Calu3 (cell line): ENCODE data around the gene MT1E. TPM values are rescaled to one million over a fixed set of nuclear protein-coding genes. Genes with fewer than 3 reads are reported as not detected.

Experiments used
- BruUV-seq: library from RNA; stranded (reverse); fragments of 400-500 nt; replicated peaks from 2 replicates; lab custom pipeline; 2021; lab: Mats Ljungman, UMichigan
- CTCF ChIA-PET: fragments of 300-600 bp; sonication (Branson Sonifier 250); formaldehyde crosslinking; loops from one replicate; lab custom pipeline; 2022; ENCODE audit warnings: antibody characterized with exemption; lab: Charles Lee
- DNase-seq: peaks from one replicate; pipeline ENCODE4 v3.0.0; 2022
- H3K27ac Mint-ChIP-seq: one replicate; pipeline ENCODE4 v1.8.0; 2022; ENCODE audit warnings: mixed read lengths; ENCODE audit not compliant: unreplicated experiment
- H3K27me3 Mint-ChIP-seq: one replicate; pipeline ENCODE4 v1.8.0; 2022; ENCODE audit warnings: mixed read lengths; ENCODE audit not compliant: unreplicated experiment
- H3K36me3 Mint-ChIP-seq: one replicate; pipeline ENCODE4 v1.8.0; 2022; ENCODE audit warnings: mild to moderate bottlenecking, moderate library complexity, mixed read lengths; ENCODE audit not compliant: insufficient read depth, unreplicated experiment
- H3K4me1 Mint-ChIP-seq: one replicate; pipeline ENCODE4 v1.8.0; 2022; ENCODE audit warnings: mild to moderate bottlenecking, low read depth, mixed read lengths; ENCODE audit not compliant: unreplicated experiment
- H3K4me3 Mint-ChIP-seq: one replicate; pipeline ENCODE4 v1.8.0; 2022; ENCODE audit warnings: mild to moderate bottlenecking, low read depth, moderate library complexity, mixed read lengths; ENCODE audit not compliant: unreplicated experiment
- H3K9me3 Mint-ChIP-seq: one replicate; pipeline ENCODE4 v1.8.0; 2022; ENCODE audit warnings: low read depth, mixed read lengths; ENCODE audit not compliant: unreplicated experiment
- intact Hi-C: fragments of 100-400 bp; cut with micrococcal nuclease; formaldehyde crosslinking; loops from one replicate; pipeline ENCODE4 v1.10.0; 2022; ENCODE audit not compliant: unreplicated experiment
- total RNA-seq: library from RNA; stranded (reverse); gene quantifications from 2 replicates; pipeline ENCODE4 v1.2.3, GENCODE V29; 2022
- TF ChIP-seq, protein P1 (sequence below): fragments of 200-600 bp; IDR thresholded peaks from one replicate; pipeline ENCODE4 v1.8.0; 2022; ENCODE audit warnings: antibody characterized with exemption; ENCODE audit not compliant: unreplicated experiment

The MT1E gene
- total RNA-seq, 1 experiment from 2014 or later = not detected

DNA sequence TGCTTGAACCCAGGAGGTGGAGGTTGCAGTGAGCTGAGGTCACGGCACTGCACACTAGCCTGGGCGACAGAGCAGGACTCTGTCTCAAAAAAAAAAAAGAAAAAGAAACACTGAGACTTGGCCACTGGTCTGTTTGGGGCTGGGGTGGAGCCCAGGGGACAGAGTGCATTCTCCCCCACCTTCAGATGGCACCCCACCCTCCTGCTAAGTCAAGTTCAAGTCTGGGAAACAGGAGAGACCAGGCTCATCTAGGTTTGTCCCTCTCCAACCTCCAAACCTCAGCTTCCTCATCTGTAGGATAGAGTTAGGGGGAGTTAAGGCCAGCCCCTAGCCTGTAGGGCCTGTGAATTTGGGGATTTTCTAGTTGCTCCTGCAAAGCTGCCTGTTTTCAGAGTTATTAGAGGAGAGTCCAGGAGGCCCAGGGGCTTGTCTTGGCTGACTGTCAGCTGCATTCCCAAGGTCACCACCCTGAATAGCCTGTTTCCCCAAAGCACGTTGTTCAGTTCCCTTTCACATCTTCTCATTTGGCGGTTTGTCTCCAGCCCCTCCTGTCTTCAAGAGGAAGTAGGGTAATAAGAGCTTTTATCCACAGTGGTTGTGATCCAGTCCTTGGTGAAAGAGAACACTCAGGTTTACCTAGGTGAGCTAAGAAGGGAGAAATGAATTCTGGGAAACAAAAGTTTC lies 34.1 kb upstream of the MT1E start:
- no TSS peak for BruUV-seq
- no peaks in the 10 kb centered on the region for H3K9me3 Mint-ChIP-seq
- no peak overlapping the region for H3K27ac Mint-ChIP-seq
- peaks cover 67% of the 10 kb centered on the region for H3K27me3 Mint-ChIP-seq
- H3K4me1 Mint-ChIP-seq = no peaks in the 10 kb centered on the region
- no peak overlapping the region for H3K4me3 Mint-ChIP-seq
- H3K36me3 Mint-ChIP-seq = no peaks in the 10 kb centered on the region
- CTCF ChIA-PET = interaction anchor here (0.6 to 0.9 kb wide), 2 partner anchors 62 to 298 kb away, joined by 3 to 7 read pairs; no protein-coding TSS in a partner anchor
- TF ChIP-seq, protein P1, sequence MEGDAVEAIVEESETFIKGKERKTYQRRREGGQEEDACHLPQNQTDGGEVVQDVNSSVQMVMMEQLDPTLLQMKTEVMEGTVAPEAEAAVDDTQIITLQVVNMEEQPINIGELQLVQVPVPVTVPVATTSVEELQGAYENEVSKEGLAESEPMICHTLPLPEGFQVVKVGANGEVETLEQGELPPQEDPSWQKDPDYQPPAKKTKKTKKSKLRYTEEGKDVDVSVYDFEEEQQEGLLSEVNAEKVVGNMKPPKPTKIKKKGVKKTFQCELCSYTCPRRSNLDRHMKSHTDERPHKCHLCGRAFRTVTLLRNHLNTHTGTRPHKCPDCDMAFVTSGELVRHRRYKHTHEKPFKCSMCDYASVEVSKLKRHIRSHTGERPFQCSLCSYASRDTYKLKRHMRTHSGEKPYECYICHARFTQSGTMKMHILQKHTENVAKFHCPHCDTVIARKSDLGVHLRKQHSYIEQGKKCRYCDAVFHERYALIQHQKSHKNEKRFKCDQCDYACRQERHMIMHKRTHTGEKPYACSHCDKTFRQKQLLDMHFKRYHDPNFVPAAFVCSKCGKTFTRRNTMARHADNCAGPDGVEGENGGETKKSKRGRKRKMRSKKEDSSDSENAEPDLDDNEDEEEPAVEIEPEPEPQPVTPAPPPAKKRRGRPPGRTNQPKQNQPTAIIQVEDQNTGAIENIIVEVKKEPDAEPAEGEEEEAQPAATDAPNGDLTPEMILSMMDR = no peak
- intact Hi-C loops = no loop called here
- no peak for DNase-seq

DNA sequence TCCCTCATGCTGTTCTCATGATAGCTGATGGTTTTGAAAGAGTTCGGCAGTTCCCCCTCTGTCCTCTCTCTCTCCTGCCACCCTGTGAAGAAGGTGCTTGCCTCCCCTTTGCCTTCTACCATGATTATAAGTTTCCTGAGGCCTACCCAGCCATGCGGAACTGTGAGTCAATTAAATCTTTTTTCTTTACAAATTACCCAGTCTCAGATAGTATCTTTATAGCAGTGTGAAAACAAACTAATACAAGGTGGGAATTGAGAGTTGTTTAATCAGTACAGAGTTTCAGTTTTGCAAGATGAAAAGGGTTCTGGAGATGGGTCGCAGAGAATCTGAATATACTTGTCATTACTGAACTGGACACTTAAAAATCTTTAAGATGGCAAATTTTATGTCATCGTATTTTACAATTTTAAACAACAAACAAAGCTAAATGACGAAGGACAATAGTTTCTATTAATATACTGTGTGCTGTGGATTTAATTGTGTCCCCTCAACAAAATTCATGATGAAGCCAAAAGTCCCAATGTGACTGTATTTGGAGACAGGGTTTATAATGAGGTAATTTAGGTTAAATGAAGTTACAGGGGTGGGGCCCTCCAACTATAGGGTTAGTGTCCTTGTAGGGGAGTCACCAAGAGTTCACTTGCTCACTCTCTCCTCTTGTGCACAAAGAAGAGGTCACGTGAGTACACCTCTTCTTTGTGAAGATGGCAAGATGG lies 31.8 kb upstream of the MT1E start:
- no peak for DNase-seq
- Mint-ChIP-seq H3K9me3 (no peaks in the 10 kb centered on the region), H3K27ac (no peak overlapping the region), H3K36me3 (no peaks in the 10 kb centered on the region), H3K4me3 (no peak overlapping the region), H3K4me1 (no peaks in the 10 kb centered on the region), H3K27me3 (peaks cover 63% of the 10 kb centered on the region)
- intact Hi-C loops = no loop called here
- BruUV-seq = no TSS peak
- TF ChIP-seq, protein P1 = no peak
- CTCF ChIA-PET = no interaction called here

- intact Hi-C loops = no loop called here
- Mint-ChIP-seq H3K27ac (no peak overlapping the region), H3K4me3 (no peak overlapping the region), H3K4me1 (no peaks in the 10 kb centered on the region), H3K9me3 (no peaks in the 10 kb centered on the region), H3K27me3 (peaks cover 58% of the 10 kb centered on the region), H3K36me3 (no peaks in the 10 kb centered on the region)
- CTCF ChIA-PET = no interaction called here
- BruUV-seq = no TSS peak
- TF ChIP-seq, protein P1 = no peak
- no peak for DNase-seq
Measured at GRCh38 chr16:56594292-56594619, 31.3 kb upstream of the MT1E start.

DNA sequence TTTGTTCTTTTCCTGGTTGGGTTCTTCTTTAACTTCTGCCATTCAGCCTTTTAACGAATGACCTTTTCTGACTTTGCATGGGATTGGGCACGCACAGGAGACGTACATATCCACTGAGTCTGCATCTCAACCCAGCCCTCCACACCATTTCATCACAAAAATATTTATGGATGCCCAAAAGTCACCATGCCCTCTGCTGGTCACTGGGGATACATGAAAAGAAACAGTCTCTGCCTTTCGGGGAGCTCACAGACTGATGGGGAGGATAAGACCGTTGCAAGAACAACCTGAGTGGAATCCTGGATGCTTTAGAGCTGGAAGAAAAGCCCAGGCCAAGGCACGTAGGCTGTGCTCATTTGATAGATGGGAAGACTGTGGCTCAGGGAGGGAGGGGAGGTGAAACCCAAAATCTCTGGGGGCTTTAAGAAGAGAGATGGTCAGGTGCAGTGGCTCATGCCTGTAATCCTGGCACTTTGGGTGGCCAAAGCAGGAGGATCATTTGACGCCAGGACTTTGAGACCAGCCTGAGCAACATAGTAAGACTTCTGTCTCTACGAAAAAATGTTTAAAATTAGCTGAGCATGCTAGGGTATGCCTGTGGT lies 25.1 kb upstream of the MT1E start:
- Mint-ChIP-seq H3K27me3 (peaks cover 56% of the 10 kb centered on the region), H3K27ac (no peak overlapping the region), H3K36me3 (no peaks in the 10 kb centered on the region), H3K9me3 (no peaks in the 10 kb centered on the region), H3K4me1 (peaks cover 10% of the 10 kb centered on the region), H3K4me3 (no peak overlapping the region)
- no TSS peak for BruUV-seq
- intact Hi-C loops = loop anchor here (1.0 kb wide), 1 partner anchor 86 kb away; no protein-coding TSS in a partner anchor
- TF ChIP-seq, protein P1 = peak; percentile 65
- peak; percentile 66 for DNase-seq
- CTCF ChIA-PET = interaction anchor here (0.5 to 2.3 kb wide), 16 partner anchors 8 to 239 kb away, joined by 3 to 35 read pairs (median 4); partner anchors contain the start of genes BBS2, MT1F and MT2A
